GM21528 (cell line): ENCODE results near the gene NCKAP5L.
A peak's percentile ranks its signal among the peaks of the same experiment; 100 is the strongest.

Experiments
- ATAC-seq: cut with Tn5 transposase; IDR thresholded peaks from one replicate; pipeline ENCODE4 v1.9.1; 2021; ENCODE audit warnings: mild to moderate bottlenecking, moderate library complexity; ENCODE audit not compliant: unreplicated experiment, low FRiP score

NCKAP5L gene

DNA sequence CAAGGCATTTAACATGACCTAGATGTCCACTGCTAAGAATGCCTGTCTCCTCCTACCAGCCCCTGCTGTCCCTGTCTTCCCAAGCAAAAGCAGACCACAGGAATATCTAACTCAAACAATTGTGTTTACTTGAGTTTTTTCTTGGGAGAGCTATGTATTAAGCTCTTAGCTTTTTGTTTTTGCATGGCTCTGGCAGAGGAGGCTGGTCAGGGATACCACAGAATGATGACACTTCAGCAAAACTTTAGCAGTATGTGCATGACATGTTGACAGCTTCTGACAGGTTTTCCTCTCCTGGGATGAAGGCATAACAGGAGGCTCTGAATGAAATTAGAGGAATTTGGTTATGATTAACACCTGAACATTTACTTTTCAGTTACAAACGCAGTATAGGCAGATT is 79.9 kb downstream of the NCKAP5L start:
- no peak for ATAC-seq

- ATAC-seq = no peak
These were observed 83.8 kb downstream of the NCKAP5L start for GRCh38 chr12:49744363-49744885.

GRCh38 chr12:49741882-49742620 is 86.2 kb downstream of the NCKAP5L start:
- ATAC-seq = peak; percentile 59
